Measurements from ENCODE around the gene ACYP2.

DNA sequence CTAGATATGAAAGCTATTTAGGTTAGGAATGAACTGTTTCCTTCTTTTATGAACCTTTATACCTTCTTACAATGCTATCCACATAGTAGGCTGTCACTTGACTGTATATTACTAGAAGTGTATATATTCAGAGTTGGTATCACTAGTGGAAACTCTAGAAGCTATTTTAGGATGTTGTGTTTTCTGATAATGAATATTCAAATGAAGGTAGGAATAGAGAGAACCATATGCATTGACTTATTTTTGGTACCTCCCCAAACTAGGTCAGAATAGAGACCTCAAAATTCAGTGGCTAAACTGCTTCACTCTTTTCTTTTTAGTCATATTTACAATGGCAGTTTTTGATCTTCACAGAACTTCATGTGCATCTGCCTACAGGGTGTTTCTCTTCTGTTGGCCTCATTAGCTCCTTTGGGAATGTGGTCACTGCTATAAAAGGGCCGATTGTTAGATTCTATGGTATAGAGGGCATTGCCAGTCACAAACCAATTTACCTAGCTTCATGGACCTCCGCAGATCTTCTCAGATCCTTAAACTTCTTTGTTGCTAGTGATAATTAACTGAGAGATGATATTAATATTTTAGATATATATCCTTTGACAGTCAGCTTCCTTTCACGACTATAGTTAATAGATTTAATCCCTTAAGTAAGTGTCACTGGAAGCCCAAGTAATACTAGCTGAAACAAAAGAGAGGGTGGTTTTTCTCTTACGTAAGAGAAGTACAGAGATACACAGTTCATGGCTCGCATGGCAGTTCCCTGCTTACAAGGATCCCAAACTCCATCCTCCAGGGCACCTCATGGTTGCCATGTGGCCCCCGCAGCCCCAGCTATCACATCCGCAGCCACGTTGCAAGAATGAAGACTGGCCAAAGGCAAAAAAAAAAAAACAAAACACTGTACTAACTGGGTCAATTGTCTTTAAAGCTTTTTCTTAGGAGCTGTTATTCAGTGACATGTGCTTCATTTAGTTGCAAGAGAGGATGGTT, 79.6 kb downstream of the ACYP2 start:
- TF ChIP-seq, protein P1, sequence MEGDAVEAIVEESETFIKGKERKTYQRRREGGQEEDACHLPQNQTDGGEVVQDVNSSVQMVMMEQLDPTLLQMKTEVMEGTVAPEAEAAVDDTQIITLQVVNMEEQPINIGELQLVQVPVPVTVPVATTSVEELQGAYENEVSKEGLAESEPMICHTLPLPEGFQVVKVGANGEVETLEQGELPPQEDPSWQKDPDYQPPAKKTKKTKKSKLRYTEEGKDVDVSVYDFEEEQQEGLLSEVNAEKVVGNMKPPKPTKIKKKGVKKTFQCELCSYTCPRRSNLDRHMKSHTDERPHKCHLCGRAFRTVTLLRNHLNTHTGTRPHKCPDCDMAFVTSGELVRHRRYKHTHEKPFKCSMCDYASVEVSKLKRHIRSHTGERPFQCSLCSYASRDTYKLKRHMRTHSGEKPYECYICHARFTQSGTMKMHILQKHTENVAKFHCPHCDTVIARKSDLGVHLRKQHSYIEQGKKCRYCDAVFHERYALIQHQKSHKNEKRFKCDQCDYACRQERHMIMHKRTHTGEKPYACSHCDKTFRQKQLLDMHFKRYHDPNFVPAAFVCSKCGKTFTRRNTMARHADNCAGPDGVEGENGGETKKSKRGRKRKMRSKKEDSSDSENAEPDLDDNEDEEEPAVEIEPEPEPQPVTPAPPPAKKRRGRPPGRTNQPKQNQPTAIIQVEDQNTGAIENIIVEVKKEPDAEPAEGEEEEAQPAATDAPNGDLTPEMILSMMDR (IDR thresholded peaks at IDR 0.05), result no peak
- no peak for TF ChIP-seq POLR2AphosphoS5 (IDR thresholded peaks at IDR 0.05)
